SW 1271 (cell line): Measurements from ENCODE around the gene FMN1.

ENCODE experiments used
- DNase-seq, 2 experiments: peaks; one replicate each; lab custom pipeline; 2025; lab: John Stamatoyannopoulos, UW

FMN1 gene

GRCh38 chr15:33016405-33017024 lies 178.0 kb downstream of the FMN1 start:
- no peak for DNase-seq

DNA sequence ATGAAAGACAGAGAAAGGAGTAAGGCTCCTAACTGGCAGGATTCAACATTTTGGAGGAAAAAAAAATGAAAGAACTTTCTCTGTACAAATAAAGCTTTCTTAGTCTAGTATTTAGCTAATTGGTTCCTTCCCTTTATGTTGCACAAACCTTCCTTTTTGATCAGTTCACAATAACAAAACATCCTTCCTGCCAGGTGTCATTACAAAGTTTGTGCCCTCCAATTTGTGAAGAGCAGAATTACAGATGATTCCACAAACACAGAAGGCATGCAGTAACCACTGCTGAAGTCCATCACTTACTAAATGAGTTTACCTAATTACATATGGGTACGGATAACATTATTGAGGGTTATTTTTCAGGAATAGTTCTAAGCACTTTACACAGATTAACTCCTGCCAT lies 179.9 kb downstream of the FMN1 start:
- no peak for DNase-seq

- DNase-seq = peak; percentile 35 to 78
Measured at GRCh38 chr15:33013827-33014445, 180.6 kb downstream of the FMN1 start.

GRCh38 chr15:33011976-33012375 lies 182.5 kb downstream of the FMN1 start:
- DNase-seq = no peak

- no peak for DNase-seq
Measured at GRCh38 chr15:33009603-33010002, 184.9 kb downstream of the FMN1 start.

DNA sequence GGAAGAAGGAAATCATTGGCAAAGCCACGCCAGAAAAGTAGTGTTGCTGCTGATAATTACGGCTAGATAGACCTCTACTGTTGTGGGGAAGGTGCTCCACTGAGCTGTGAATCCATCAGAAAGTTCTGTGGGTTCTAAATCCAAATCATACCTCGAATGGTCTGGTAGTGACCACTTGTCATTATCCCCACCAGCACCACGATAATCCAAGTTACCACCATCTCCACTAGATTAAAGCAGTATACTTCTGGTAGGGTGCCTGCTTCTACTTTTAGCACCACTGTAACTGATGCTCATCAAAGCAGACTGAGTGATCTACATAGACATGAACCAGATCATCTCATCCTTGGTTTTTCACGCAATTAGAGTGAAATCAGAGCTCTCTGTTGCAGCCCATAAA lies 185.5 kb downstream of the FMN1 start:
- no peak for DNase-seq

DNA sequence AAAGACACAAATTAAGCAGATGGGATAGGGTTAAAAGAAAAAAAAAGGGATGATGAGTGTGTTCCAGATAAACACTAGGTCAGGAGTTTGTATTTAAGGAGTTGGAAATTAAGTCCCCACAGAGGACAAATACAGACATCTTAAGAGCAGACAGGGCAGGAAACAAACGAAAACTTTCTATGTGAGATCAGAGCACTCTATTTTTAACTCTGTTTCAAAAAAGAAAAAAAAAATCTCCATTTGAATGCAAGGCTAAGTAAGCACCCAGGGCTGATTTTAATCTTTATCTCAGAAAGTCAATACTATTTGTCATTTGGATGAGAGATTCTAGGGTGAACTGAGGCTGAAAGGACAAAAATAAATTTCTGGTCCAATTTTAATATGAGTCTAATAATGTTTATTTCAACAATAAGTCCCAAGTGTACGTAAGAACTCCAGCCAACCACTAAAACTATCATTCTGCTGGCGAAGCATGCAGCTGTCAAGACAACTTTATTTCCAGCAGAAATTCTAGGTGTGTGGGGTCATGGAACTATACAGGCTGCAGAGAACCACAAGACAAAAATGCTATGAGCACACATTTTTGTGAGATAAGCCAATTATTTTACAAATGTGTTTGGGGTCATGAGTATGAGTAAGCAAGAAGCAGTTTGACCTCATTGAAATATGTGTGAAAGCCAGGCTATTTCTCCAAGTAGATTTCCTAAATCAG lies 186.1 kb downstream of the FMN1 start:
- no peak for DNase-seq

GRCh38 chr15:33007303-33007855 lies 187.1 kb downstream of the FMN1 start:
- peak in 1 of 2 experiments; percentile 52 for DNase-seq

GRCh38 chr15:33005582-33005981 lies 188.9 kb downstream of the FMN1 start:
- DNase-seq = no peak

GRCh38 chr15:33001926-33002325 lies 192.6 kb downstream of the FMN1 start:
- no peak for DNase-seq

- no peak for DNase-seq
Measured at GRCh38 chr15:32998979-32999672, 195.4 kb downstream of the FMN1 start.

- no peak for DNase-seq
Measured at GRCh38 chr15:32998182-32998581, 196.3 kb downstream of the FMN1 start.

DNA sequence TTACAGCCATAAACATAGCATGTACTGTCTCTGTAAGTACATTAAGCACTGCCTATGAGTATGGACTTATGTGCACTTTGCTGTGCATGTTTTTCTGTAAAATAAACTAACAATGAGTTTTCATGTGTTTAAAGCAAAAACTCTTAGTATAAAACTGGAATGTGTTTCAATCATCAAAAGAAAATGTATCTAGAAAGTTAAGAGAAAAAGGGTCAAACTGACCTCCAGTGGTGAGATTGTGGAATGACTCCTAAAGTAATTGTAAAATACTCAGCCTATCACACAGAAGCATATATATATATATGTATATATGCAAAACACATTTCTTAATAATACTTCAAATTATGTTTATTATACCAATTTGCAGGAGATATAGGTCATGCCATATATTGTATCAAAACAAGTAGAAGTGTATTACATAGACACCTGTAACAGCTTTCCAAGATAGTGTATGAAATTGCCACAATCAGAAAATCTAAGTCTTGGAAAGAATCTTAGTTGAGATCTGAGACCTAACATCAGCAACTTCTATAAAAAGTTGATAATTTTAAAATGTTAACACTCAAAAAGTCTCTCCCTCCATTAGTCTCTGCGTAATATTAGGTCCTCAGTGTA lies 199.6 kb downstream of the FMN1 start:
- peak in 1 of 2 experiments; percentile 37 for DNase-seq

GRCh38 chr15:32993285-32993684 lies 201.2 kb downstream of the FMN1 start:
- no peak for DNase-seq

DNA sequence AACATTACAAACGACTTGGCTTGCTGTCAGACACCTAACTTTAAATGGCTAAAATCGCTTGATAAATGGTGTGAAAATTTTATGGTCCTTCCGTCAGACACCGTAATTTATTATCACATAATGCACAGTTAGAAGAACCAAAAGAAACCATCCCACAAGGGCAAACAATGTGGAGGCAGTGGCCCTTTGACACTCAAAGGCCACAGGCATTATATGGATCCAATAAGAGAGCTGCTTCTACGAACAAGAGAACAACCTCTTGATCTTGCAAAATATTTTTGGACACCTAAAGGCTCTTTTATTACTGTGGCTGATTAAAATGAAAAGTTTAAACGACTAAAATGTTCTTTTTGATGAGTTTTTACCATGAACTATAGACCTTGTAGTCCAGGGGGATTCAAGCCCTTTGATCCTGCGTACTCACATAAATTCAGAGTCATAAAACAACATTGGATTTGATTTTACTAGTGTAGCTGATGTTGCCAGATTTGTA lies 202.8 kb downstream of the FMN1 start:
- DNase-seq = no peak

- no peak for DNase-seq
Measured at GRCh38 chr15:32990071-32990470, 204.4 kb downstream of the FMN1 start.

- DNase-seq = no peak
Measured at GRCh38 chr15:32987067-32987466, 207.4 kb downstream of the FMN1 start.

- DNase-seq = no peak
Measured at GRCh38 chr15:32986147-32986546, 208.4 kb downstream of the FMN1 start.

GRCh38 chr15:32983679-32984078 lies 210.8 kb downstream of the FMN1 start:
- DNase-seq = no peak

DNA sequence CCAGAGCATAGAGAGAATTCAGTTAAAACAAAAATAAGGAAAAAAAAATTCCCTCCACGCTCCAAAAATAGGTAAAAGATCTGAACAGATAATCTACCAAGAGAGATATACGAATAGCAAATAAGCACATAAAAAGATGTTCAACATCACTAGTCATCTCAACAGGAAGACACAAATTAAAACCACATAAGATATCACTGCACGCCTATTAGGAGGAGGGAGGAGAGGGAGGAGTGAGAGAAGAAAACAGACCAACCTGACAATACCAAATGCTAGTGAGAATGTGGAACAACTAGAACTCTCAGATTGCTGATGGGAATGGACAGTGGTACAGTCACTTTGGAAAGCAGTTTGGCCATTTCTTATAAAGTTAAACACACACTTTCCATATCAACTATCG lies 212.5 kb downstream of the FMN1 start:
- no peak for DNase-seq

DNA sequence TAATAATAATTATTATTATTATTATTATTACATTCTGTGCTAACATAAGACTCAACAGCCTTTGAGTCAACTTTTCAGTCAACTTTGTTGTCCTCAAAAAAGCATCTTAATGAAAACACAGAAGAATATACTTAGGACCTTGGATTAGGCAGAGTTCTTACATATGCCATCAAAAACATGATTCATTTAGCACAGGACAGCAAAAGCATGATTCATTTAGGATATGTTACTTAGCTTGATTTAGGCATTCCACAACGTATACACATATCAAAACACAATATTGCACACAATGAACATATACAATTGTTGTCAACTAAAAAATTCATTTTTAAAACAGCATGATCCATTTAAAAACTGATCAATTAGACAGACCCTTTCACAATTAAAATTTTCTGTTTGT lies 213.0 kb downstream of the FMN1 start:
- DNase-seq = no peak

- DNase-seq = no peak
Measured at GRCh38 chr15:32979710-32980109, 214.8 kb downstream of the FMN1 start.
